SHP77 (cell line): ENCODE data around the gene BHLHE41.

Experiments
- DNase-seq, 2 experiments: peaks; one replicate each; lab custom pipeline; 2025; lab: John Stamatoyannopoulos, UW

BHLHE41 gene

DNA sequence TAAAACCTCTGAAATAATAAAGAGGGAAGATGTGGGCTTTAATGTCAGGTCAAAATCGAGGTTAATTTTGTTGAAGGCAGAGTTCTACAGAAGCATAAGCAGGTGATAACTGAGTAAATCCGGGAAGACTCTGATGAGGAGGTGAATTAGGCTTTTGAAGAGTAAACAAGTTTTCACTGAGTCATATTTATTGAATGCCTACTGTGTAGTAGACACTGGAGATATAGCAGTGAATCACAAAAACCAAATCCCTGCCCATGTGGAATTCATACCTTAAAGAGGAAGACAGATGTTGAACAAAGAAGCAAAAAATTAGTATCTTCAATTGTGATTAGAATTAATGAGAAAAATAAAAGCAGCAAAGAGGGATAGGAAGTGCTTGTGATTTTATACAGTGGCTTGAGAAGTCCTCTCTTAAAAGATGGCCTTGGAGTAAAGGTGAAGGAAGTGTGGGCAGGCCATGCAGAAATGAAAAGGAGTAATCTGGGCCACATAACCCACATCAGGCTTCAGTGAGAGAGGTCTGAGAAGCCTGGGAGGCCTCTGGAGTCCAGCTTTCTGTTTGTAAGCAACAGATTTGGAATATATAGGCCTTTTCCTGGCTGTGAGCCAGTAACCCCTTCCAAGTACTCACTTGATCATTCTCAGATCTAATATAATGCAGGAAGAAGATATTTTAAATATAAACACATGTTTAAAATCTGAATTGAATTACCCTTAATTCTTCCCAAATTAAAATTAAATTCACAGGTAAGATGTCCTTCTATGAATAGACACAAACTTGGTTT, 46.7 kb downstream of the BHLHE41 start:
- no peak for DNase-seq
